HCT116 (cell line): ENCODE data around the gene NDE1. TPM values are rescaled to one million over a fixed set of nuclear protein-coding genes. Genes with fewer than 3 reads are reported as not detected.

Experiments used
- ATAC-seq: fragments of 200-7000 bp; cut with Tn5 transposase; 2 replicates; pipeline ENCODE4 v1.9.1; 2020; ENCODE audit warnings: mild to moderate bottlenecking, moderate library complexity
- BruUV-seq: library from RNA; stranded (reverse); fragments of 400-500 nt; replicated peaks from 2 replicates; lab custom pipeline; 2021; lab: Mats Ljungman, UMichigan
- CTCF ChIA-PET: fragments of 300-600 bp; sonication (Branson Sonifier 250); formaldehyde crosslinking; loops from one replicate; lab custom pipeline; 2021; ENCODE audit warnings: antibody characterized with exemption; lab: Charles Lee
- POLR2A ChIA-PET: fragments of 300-600, 350-600 bp; sonication (Branson Sonifier 250); formaldehyde crosslinking; loops from one replicate; lab custom pipeline; 2021; ENCODE audit warnings: antibody characterized with exemption; lab: Charles Lee
- RAD21 ChIA-PET, 2 experiments: fragments of 300-600 bp; sonication (Branson Sonifier 250); formaldehyde crosslinking; loops; one replicate each; lab custom pipeline; 2023; ENCODE audit warnings: low total read pairs in 2 of 2; ENCODE audit not compliant: uncharacterized antibody in 2 of 2, unreplicated experiment in 2 of 2, low non-redundant PET in 1 of 2; lab: Charles Lee
- DNase-seq: peaks from one replicate; pipeline ENCODE4 v3.0.0-alpha.2; 2010; ENCODE audit warnings: low read depth, low spot score
- H2AFZ ChIP-seq: fragments of 200-600 bp; shearing (Covaris generic), sonication (generic); 2 replicates; pipeline ENCODE4 v1.6.1; 2017; ENCODE audit warnings: low read depth, mixed run types, mixed read lengths, antibody characterized with exemption, low read length; ENCODE audit not compliant: poor library complexity, severe bottlenecking
- H3K27ac ChIP-seq: 2 replicates; pipeline ENCODE4 v1.5.1; 2012; ENCODE audit warnings: low read depth, low read length
- H3K27me3 ChIP-seq: fragments of 200-600 bp; sonication (generic); 2 replicates; pipeline ENCODE4 v1.6.1; 2016; ENCODE audit warnings: mixed run types, low read length, mixed read lengths; ENCODE audit not compliant: insufficient read depth
- H3K36me3 ChIP-seq, 2 experiments: fragments of 200-500 bp in 1 of 2; fragments of 200-600 bp in 1 of 2; sonication (Bioruptor generic) in 1 of 2; sonication (generic) in 1 of 2; 2 replicates each; pipeline versions ENCODE4 v1.5.1 to v1.6.1; 2014 to 2016; ENCODE audit warnings: low read length in 2 of 2, inconsistent platforms in 1 of 2, mixed read lengths in 1 of 2, mixed run types in 1 of 2; ENCODE audit not compliant: insufficient read depth in 2 of 2, control insufficient read depth in 1 of 2
- H3K4me1 ChIP-seq, 2 experiments: fragments of 200-600 bp in 1 of 2; sonication (generic) in 1 of 2; 2 replicates each; pipeline versions ENCODE4 v1.5.1 to v1.6.1; 2012 to 2017; ENCODE audit warnings: low read length in 2 of 2, inconsistent platforms in 1 of 2, mild to moderate bottlenecking in 1 of 2, mixed read lengths in 1 of 2, mixed run types in 1 of 2, moderate library complexity in 1 of 2; ENCODE audit not compliant: insufficient read depth in 2 of 2, control insufficient read depth in 1 of 2
- H3K4me2 ChIP-seq: fragments of 200-600 bp; sonication (generic); 2 replicates; pipeline ENCODE4 v1.6.1; 2017; ENCODE audit warnings: mixed run types, low read length, mixed read lengths
- H3K4me3 ChIP-seq, 2 experiments: fragments of 200-600 bp in 1 of 2; sonication (generic) in 1 of 2; replicated peaks in 1 of 2; 2 replicates each; pipeline ENCODE4 v1.5.1; 2011 to 2016; ENCODE audit warnings: low read length in 2 of 2, control low read depth in 1 of 2, low read depth in 1 of 2, mild to moderate bottlenecking in 1 of 2, mixed read lengths in 1 of 2, mixed run types in 1 of 2
- H3K79me2 ChIP-seq: fragments of 200-600 bp; sonication (generic); 2 replicates; pipeline ENCODE4 v1.6.1; 2017; ENCODE audit warnings: mild to moderate bottlenecking, mixed run types, low read length, moderate library complexity, mixed read lengths; ENCODE audit not compliant: insufficient read depth
- H3K9ac ChIP-seq: fragments of 200-600 bp; sonication (generic); 2 replicates; pipeline ENCODE4 v1.6.1; 2016; ENCODE audit warnings: low read length, mixed read lengths
- H3K9me2 ChIP-seq: fragments of 200-600 bp; sonication (generic), shearing (Covaris generic); 2 replicates; pipeline ENCODE4 v1.6.1; 2017; ENCODE audit warnings: mixed run types, mild to moderate bottlenecking, moderate library complexity; ENCODE audit not compliant: insufficient read depth
- H3K9me3 ChIP-seq, 2 experiments: fragments of 200-500 bp in 1 of 2; fragments of 200-600 bp in 1 of 2; sonication (Bioruptor generic) in 1 of 2; sonication (generic) in 1 of 2; 2 replicates each; pipeline ENCODE4 v1.6.1; 2014 to 2017; ENCODE audit warnings: low read length in 2 of 2, mixed read lengths in 2 of 2, inconsistent platforms in 1 of 2, low read depth in 1 of 2, mild to moderate bottlenecking in 1 of 2, mixed run types in 1 of 2, moderate library complexity in 1 of 2; ENCODE audit not compliant: control insufficient read depth in 1 of 2, insufficient read depth in 1 of 2
- H4K20me1 ChIP-seq: fragments of 200-600 bp; sonication (generic), shearing (Covaris generic); 2 replicates; pipeline ENCODE4 v1.6.1; 2017; ENCODE audit warnings: mixed run types, mild to moderate bottlenecking, moderate library complexity; ENCODE audit not compliant: insufficient read depth
- CBX3 ChIP-seq: IDR thresholded peaks from 2 replicates; pipeline ENCODE4 v1.6.1; 2012; ENCODE audit warnings: low read depth
- EGR1 ChIP-seq: IDR thresholded peaks from 2 replicates; pipeline ENCODE4 v1.6.1; 2012; ENCODE audit warnings: low read depth
- EZH2 ChIP-seq: fragments of 200-600 bp; sonication (generic); IDR thresholded peaks from 2 replicates; pipeline ENCODE4 v1.6.1; 2017; ENCODE audit warnings: antibody characterized with exemption, mixed run types
- POLR2A ChIP-seq: IDR thresholded peaks from 2 replicates; pipeline ENCODE4 v1.7.0; 2011; ENCODE audit warnings: borderline replicate concordance; ENCODE audit not compliant: insufficient read depth, insufficient read length; ENCODE audit errors: extremely low read depth
- SIN3A ChIP-seq: IDR thresholded peaks from 2 replicates; pipeline ENCODE4 v1.6.1; 2012; ENCODE audit warnings: low read depth
- SRF ChIP-seq: IDR thresholded peaks from 2 replicates; pipeline ENCODE4 v1.6.1; 2012; ENCODE audit warnings: low read depth
- TCF7L2 ChIP-seq: IDR thresholded peaks from 2 replicates; pipeline ENCODE4 v1.7.0; 2011; ENCODE audit warnings: borderline replicate concordance, inconsistent platforms; ENCODE audit not compliant: insufficient read depth, insufficient read length; ENCODE audit errors: extremely low read depth
- YY1 ChIP-seq: IDR thresholded peaks from 2 replicates; pipeline ENCODE4 v1.6.1; 2011; ENCODE audit warnings: low read length, low read depth, moderate library complexity, mild to moderate bottlenecking; ENCODE audit not compliant: insufficient replicate concordance; ENCODE audit errors: extremely low read depth
- intact Hi-C: fragments of 100-400 bp; cut with micrococcal nuclease; formaldehyde crosslinking; loops from 2 replicates; pipeline ENCODE4 v1.10.0; 2022
- total RNA-seq: library from RNA; stranded (reverse); gene quantifications from one replicate; pipeline ENCODE4 v1.2.1, GENCODE V29; 2021; ENCODE audit not compliant: unreplicated experiment
- TF ChIP-seq, protein P1 (sequence below): IDR thresholded peaks from 2 replicates; pipeline ENCODE4 v1.6.1; 2012
- TF ChIP-seq, protein P2 (sequence below): IDR thresholded peaks from 2 replicates; pipeline ENCODE4 v1.6.1; 2012

Gene NDE1
- total RNA-seq, 1 experiment from 2014 or later = 103 TPM

DNA sequence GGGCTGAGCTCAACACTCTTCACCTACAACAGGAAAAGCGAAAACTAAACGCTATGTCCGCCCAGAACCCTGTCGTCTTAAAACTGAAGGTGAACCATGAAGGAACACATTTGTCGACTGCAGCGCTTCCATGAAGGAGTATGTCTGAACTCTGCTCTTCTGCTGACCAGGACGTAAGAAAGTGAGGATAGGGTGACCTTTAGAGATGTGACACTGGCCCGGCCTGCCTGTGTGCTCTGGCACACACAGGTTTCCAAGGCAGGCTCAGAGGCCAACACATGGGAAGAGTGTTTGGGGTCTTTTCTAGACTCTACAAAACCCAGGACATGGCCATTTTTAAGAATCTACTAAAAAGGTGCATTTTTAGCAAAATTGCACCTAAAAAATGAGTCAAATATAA is 28.2 kb upstream of the NDE1 start (continued):
- TF ChIP-seq YY1 (no peak), EZH2 (no peak), TCF7L2 (no peak), CBX3 (no peak)
- TF ChIP-seq, protein P1, sequence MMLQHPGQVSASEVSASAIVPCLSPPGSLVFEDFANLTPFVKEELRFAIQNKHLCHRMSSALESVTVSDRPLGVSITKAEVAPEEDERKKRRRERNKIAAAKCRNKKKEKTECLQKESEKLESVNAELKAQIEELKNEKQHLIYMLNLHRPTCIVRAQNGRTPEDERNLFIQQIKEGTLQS = no peak

DNA sequence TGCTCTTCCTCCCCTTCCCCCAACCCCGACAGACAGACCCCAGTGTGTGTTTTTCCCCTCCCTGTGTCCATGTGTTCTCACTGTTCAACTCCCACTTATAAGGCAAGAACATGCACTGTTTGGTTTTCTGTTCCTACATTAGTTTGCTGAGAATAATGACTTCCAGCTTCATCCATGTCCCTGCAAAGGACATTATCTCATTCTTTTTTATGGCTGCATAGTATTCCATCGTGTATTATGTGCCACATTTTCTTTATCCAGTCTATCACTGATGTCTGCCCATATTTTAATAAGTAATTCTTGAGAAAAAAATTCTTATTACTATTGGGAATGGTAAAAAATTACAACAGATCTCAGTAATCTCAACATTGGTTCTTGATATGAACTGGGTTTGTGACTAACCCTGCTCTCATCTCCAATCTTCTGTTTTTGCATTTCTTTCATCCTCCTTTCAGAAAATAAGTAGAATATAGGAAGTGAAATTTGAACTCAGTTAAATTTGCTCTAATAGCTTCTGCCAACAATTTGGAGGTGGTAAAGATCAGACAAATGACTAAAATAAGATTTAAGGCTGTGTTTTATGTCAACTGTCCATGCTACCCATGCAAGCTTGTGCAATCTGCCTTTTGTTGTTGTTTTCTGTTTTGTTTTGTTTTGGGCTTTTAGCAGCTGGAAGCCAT is 18.2 kb upstream of the NDE1 start:
- Histone ChIP-seq H2AFZ (no peak overlapping the region), H4K20me1 (no peaks in the 10 kb centered on the region), H3K27me3 (no peaks in the 10 kb centered on the region), H3K9ac (no peak overlapping the region), H3K9me2 (no peaks in the 10 kb centered on the region), H3K36me3 (peaks cover 19 to 48% of the 10 kb centered on the region in 2 experiments), H3K9me3 (no peaks in the 10 kb centered on the region), H3K27ac (no peak overlapping the region), H3K79me2 (no peaks in the 10 kb centered on the region), H3K4me2 (no peak overlapping the region), H3K4me1 (no peaks in the 10 kb centered on the region), H3K4me3 (no peak overlapping the region)
- RAD21 ChIA-PET = no interaction called here
- CTCF ChIA-PET = no interaction called here
- no TSS peak for BruUV-seq
- TF ChIP-seq, protein P2, sequence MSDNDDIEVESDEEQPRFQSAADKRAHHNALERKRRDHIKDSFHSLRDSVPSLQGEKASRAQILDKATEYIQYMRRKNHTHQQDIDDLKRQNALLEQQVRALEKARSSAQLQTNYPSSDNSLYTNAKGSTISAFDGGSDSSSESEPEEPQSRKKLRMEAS = no peak
- no peak for TF ChIP-seq SIN3A
- TF ChIP-seq SRF = no peak
- TF ChIP-seq YY1 = no peak
- TF ChIP-seq POLR2A = no peak
- no peak for TF ChIP-seq EGR1
- TF ChIP-seq CBX3 = no peak
- DNase-seq (no peak), ATAC-seq (no peak)
- intact Hi-C loops = no loop called here
- POLR2A ChIA-PET = interaction anchor here (0.6 kb wide), 1 partner anchor 38 kb away, joined by 4 read pairs; no protein-coding TSS in a partner anchor
